GM12878 (cell line): ENCODE measurements around the gene GRK2. TPM values are rescaled to one million over a fixed set of nuclear protein-coding genes. Genes with fewer than 3 reads are reported as not detected.

Experiments used
- BCLAF1 ChIP-seq: fragments of 450-650 bp; IDR thresholded peaks from 2 replicates; pipeline ENCODE4 v1.6.1; 2017; ENCODE audit warnings: antibody characterized with exemption, mild to moderate bottlenecking, moderate library complexity
- CHD4 ChIP-seq: fragments of 200-600 bp; sonication (generic); IDR thresholded peaks from 2 replicates; pipeline ENCODE4 v1.6.1; 2016; ENCODE audit warnings: mild to moderate bottlenecking
- EED ChIP-seq: sonication (generic); IDR thresholded peaks from 2 replicates; pipeline ENCODE4 v1.6.1; 2016; ENCODE audit warnings: antibody characterized with exemption, low read depth
- ELK1 ChIP-seq: IDR thresholded peaks from 2 replicates; pipeline ENCODE4 v1.6.1; 2012; ENCODE audit warnings: low read depth, low read length, improper control_type of control experiment
- ETV6 ChIP-seq, 2 experiments: fragments of 450-650 bp in 1 of 2; IDR thresholded peaks in 1 of 2; conservative IDR thresholded peaks in 1 of 2; 2 replicates each; pipeline ENCODE4 v1.6.1; 2014; ENCODE audit warnings: antibody characterized with exemption in 1 of 2, borderline replicate concordance in 1 of 2, low read depth in 1 of 2, mild to moderate bottlenecking in 1 of 2, moderate library complexity in 1 of 2
- JUNB ChIP-seq: IDR thresholded peaks from 2 replicates; pipeline ENCODE4 v1.6.1; 2016; ENCODE audit warnings: antibody characterized with exemption, mild to moderate bottlenecking
- NFXL1 ChIP-seq: fragments of 450-650 bp; IDR thresholded peaks from 2 replicates; pipeline ENCODE4 v1.6.1; 2017; ENCODE audit warnings: antibody characterized with exemption, mild to moderate bottlenecking, borderline replicate concordance
- NR2C1 ChIP-seq: fragments of 450-650 bp; IDR thresholded peaks from 2 replicates; pipeline ENCODE4 v1.6.1; 2017; ENCODE audit warnings: antibody characterized with exemption, mild to moderate bottlenecking, moderate library complexity
- NR2C2 ChIP-seq: IDR thresholded peaks from 2 replicates; pipeline ENCODE4 v1.6.1; 2011; ENCODE audit warnings: borderline replicate concordance, low read depth; ENCODE audit not compliant: control insufficient read depth, insufficient read length
- PML ChIP-seq: IDR thresholded peaks from 2 replicates; pipeline ENCODE4 v1.6.1; 2012; ENCODE audit warnings: low read length, inconsistent platforms
- PRDM15 ChIP-seq: fragments of 450-650 bp; formaldehyde crosslinking; IDR thresholded peaks from 2 replicates; pipeline ENCODE4 v1.4.0; 2020; ENCODE audit warnings: mild to moderate bottlenecking, moderate library complexity
- RAD21 ChIP-seq: IDR thresholded peaks from 2 replicates; pipeline ENCODE4 v1.6.1; 2011; ENCODE audit warnings: mild to moderate bottlenecking, low read depth, low read length, moderate library complexity; ENCODE audit not compliant: insufficient read depth
- RFX5 ChIP-seq: IDR thresholded peaks from 2 replicates; pipeline ENCODE4 v1.6.1; 2011; ENCODE audit warnings: low read depth, low read length, improper control_type of control experiment
- RUNX3 ChIP-seq: IDR thresholded peaks from 2 replicates; pipeline ENCODE4 v1.6.1; 2012; ENCODE audit warnings: low read length, inconsistent platforms
- USF1 ChIP-seq: IDR thresholded peaks from 2 replicates; pipeline ENCODE4 v1.6.1; 2011; ENCODE audit warnings: borderline replicate concordance, low read depth, mild to moderate bottlenecking, moderate library complexity, mixed read lengths, low read length; ENCODE audit not compliant: insufficient read depth; ENCODE audit errors: extremely low read length
- ZNF217 ChIP-seq: fragments of 450-650 bp; IDR thresholded peaks from 2 replicates; pipeline ENCODE4 v1.6.1; 2017; ENCODE audit warnings: antibody characterized with exemption, mild to moderate bottlenecking
- polyA plus RNA-seq, 11 experiments: library from polyadenylated mRNA; depleted of rRNA in 4 of 11; unstranded in 6 of 11; stranded (reverse) in 5 of 11; fragments of >200 nt; fragmentation: Nextera tagmentation in 4 of 11; fragmentation: Illumina TruSeq in 1 of 11; extraction: Ambion mirVana in 4 of 11; extraction: Trizol in 1 of 11; gene quantifications; 1 replicate in 1 of 11; 2 replicates in 10 of 11; pipeline versions ENCODE4 v1.2.1 to v1.2.3, GENCODE V29; 2011 to 2016; ENCODE audit warnings: inconsistent platforms in 2 of 11, missing spikeins in 2 of 11, low read depth in 1 of 11
- total RNA-seq, 4 experiments: library from RNA; depleted of rRNA in 3 of 4; stranded (reverse); fragments of >200 nt in 3 of 4; fragmentation: Illumina TruSeq in 1 of 4; extraction: Trizol in 1 of 4; gene quantifications; 2 replicates each; pipeline versions ENCODE4 v1.2.1 to v1.2.3, GENCODE V29; 2013 to 2021

GRK2 gene
- total and polyA plus RNA-seq, 10 of the 15 experiments (the other 5 are each of a cell fraction or from before 2014, with no cell fraction given) = 1.0 to 160 (median 66.1) TPM

GRCh38 chr11:67272327-67273259, 6.3 kb downstream of the GRK2 start (continued):
- TF ChIP-seq ETV6 (conservative IDR thresholded peaks at IDR 0.05 in 1 of 2, IDR thresholded peaks at IDR 0.05 in 1 of 2; ENCODE audit: borderline replicate concordance in 1 of 2, low read depth in 1 of 2) = no peak
- peak; percentile 67 for TF ChIP-seq NR2C1
- peak; percentile 23; the same call in 1 of the 2 replicates for TF ChIP-seq EED
- no peak for TF ChIP-seq JUNB
- no peak for TF ChIP-seq NR2C2
- no peak for TF ChIP-seq RFX5
- no peak for TF ChIP-seq CHD4
- TF ChIP-seq PML = no peak
- TF ChIP-seq ELK1 = 0 out of 2 replicates have a peak, but pooled peaks have one; percentile 50
- TF ChIP-seq RUNX3 = no peak
- no peak for TF ChIP-seq NFXL1
- no peak for TF ChIP-seq PRDM15 (CRISPR knock-in tag)
- TF ChIP-seq USF1 = peak; percentile 28
- no peak for TF ChIP-seq BCLAF1
- TF ChIP-seq RAD21 = no peak
- TF ChIP-seq ZNF217 = no peak
